CD14-positive monocyte (primary cell): ENCODE results near the gene IPPK. TPM values are rescaled to one million over a fixed set of nuclear protein-coding genes. Genes with fewer than 3 reads are reported as not detected.
A peak's percentile ranks its signal among the peaks of the same experiment; 100 is the strongest.

Experiments
- DNase-seq, 3 donors: peaks; one replicate each; pipeline ENCODE4 v3.0.0-alpha.2; 2011 to 2022
- H2AFZ ChIP-seq: 2 replicates; pipeline ENCODE4 v1.6.0; 2012; ENCODE audit warnings: mild to moderate bottlenecking, low read depth, low read length, inconsistent platforms; ENCODE audit not compliant: insufficient read depth, poor library complexity, severe bottlenecking
- H3K27ac ChIP-seq, 2 donors: 1 replicate in 1 of 2; 2 replicates in 1 of 2; pipeline ENCODE4 v1.5.1; 2012 to 2013; ENCODE audit warnings: low read length in 2 of 2, control low read depth in 1 of 2, inconsistent platforms in 1 of 2, low read depth in 1 of 2, mild to moderate bottlenecking in 1 of 2
- H3K27me3 ChIP-seq, 2 donors: one replicate each; pipeline versions ENCODE4 v1.6.0 to v1.6.1; 2011 to 2013; ENCODE audit warnings: low read length in 2 of 2; ENCODE audit not compliant: control insufficient read depth in 2 of 2, insufficient read depth in 2 of 2
- H3K36me3 ChIP-seq, 2 donors: replicated peaks in 1 of 2; 1 replicate in 1 of 2; 2 replicates in 1 of 2; pipeline versions ENCODE4 v1.5.1 to v1.6.1; 2012 to 2013; ENCODE audit warnings: low read length in 2 of 2, control low read depth in 1 of 2, inconsistent platforms in 1 of 2, mild to moderate bottlenecking in 1 of 2; ENCODE audit not compliant: insufficient read depth in 2 of 2, control insufficient read depth in 1 of 2
- H3K4me1 ChIP-seq, 2 donors: 1 replicate in 1 of 2; 2 replicates in 1 of 2; pipeline versions ENCODE4 v1.5.1 to v1.6.1; 2012 to 2013; ENCODE audit warnings: low read length in 2 of 2, control low read depth in 1 of 2, inconsistent platforms in 1 of 2, mild to moderate bottlenecking in 1 of 2, moderate library complexity in 1 of 2; ENCODE audit not compliant: insufficient read depth in 2 of 2, control insufficient read depth in 1 of 2
- H3K4me2 ChIP-seq: replicated peaks from 2 replicates; pipeline ENCODE3; 2012; ENCODE audit warnings: low read length, moderate library complexity, mild to moderate bottlenecking; ENCODE audit not compliant: poor library complexity, severe bottlenecking; ENCODE audit errors: extremely low read depth
- H3K4me3 ChIP-seq, 3 experiments: fragments of 200-600 bp in 1 of 3; sonication (generic) in 1 of 3; replicated peaks in 1 of 3; 1 replicate in 2 of 3; 2 replicates in 1 of 3; pipeline ENCODE4 v1.5.1; 2011 to 2013; ENCODE audit warnings: low read length in 3 of 3, mild to moderate bottlenecking in 3 of 3, control low read depth in 2 of 3, low read depth in 2 of 3, inconsistent platforms in 1 of 3, moderate library complexity in 1 of 3
- H3K79me2 ChIP-seq: 2 replicates; pipeline ENCODE4 v1.6.0; 2012; ENCODE audit warnings: mild to moderate bottlenecking, control low read depth, inconsistent platforms, low read length, moderate library complexity; ENCODE audit not compliant: insufficient read depth
- H3K9ac ChIP-seq: 2 replicates; pipeline ENCODE4 v1.6.0; 2017; ENCODE audit warnings: low read length, mild to moderate bottlenecking; ENCODE audit not compliant: insufficient read depth, poor library complexity, severe bottlenecking
- H3K9me3 ChIP-seq, 2 donors: replicated peaks in 1 of 2; 1 replicate in 1 of 2; 2 replicates in 1 of 2; pipeline versions ENCODE4 v1.5.1 to v1.6.1; 2012 to 2013; ENCODE audit warnings: low read length in 2 of 2, control low read depth in 1 of 2; ENCODE audit not compliant: control insufficient read depth in 1 of 2, insufficient read depth in 1 of 2
- H4K20me1 ChIP-seq: 2 replicates; pipeline ENCODE4 v1.6.0; 2012; ENCODE audit warnings: mild to moderate bottlenecking, low read length, control low read depth, moderate library complexity; ENCODE audit not compliant: insufficient read depth
- H3K27ac Mint-ChIP-seq, 7 donors: one replicate each; pipeline ENCODE4 v1.8.0; 2020; ENCODE audit warnings: mild to moderate bottlenecking in 7 of 7, mixed read lengths in 7 of 7, moderate library complexity in 6 of 7, inconsistent platforms in 2 of 7
- H3K27me3 Mint-ChIP-seq, 3 donors: one replicate each; pipeline ENCODE4 v1.8.0; 2021 to 2022; ENCODE audit warnings: low read depth in 3 of 3, mild to moderate bottlenecking in 3 of 3, mixed read lengths in 3 of 3, moderate library complexity in 3 of 3, inconsistent platforms in 1 of 3
- H3K36me3 Mint-ChIP-seq, 2 donors: one replicate each; pipeline ENCODE4 v1.8.0; 2020; ENCODE audit warnings: mixed read lengths in 2 of 2, inconsistent platforms in 1 of 2, mild to moderate bottlenecking in 1 of 2
- H3K4me1 Mint-ChIP-seq: one replicate; pipeline ENCODE4 v1.8.0; 2020; ENCODE audit warnings: mild to moderate bottlenecking, mixed read lengths
- H3K4me3 Mint-ChIP-seq, 2 donors: one replicate each; pipeline ENCODE4 v1.8.0; 2020; ENCODE audit warnings: mild to moderate bottlenecking in 2 of 2, mixed read lengths in 2 of 2, moderate library complexity in 1 of 2
- H3K9me3 Mint-ChIP-seq, 7 donors: one replicate each; pipeline ENCODE4 v1.8.0; 2020 to 2022; ENCODE audit warnings: mixed read lengths in 7 of 7, mild to moderate bottlenecking in 6 of 7, moderate library complexity in 6 of 7, inconsistent platforms in 2 of 7
- CTCF ChIP-seq: fragments of 200-600 bp; IDR thresholded peaks from one replicate; pipeline ENCODE4 v1.8.0; 2022; ENCODE audit warnings: antibody characterized with exemption, mild to moderate bottlenecking
- WGBS: methylation state at CpG from one replicate; pipeline ENCODE4 v1.1.5; 2013; ENCODE audit warnings: missing lambda C conversion rate; ENCODE audit not compliant: insufficient coverage; 5-methylcytosine and 5-hydroxymethylcytosine counted together
- intact Hi-C, 2 donors: fragments of 100-400 bp; cut with micrococcal nuclease; formaldehyde crosslinking; loops; one replicate each; pipeline versions ENCODE4 v1.15.0 to v1.15.1; 2023
- polyA plus RNA-seq, 3 donors: library from polyadenylated mRNA; depleted of rRNA in 1 of 3; unstranded in 2 of 3; stranded (reverse) in 1 of 3; fragments of 300-500 nt in 2 of 3; fragments of >200 nt in 1 of 3; fragmentation: Illumina TruSeq in 2 of 3; gene quantifications; 1 replicate in 2 of 3; 2 replicates in 1 of 3; pipeline ENCODE4 v1.2.3, GENCODE V29; 2012 to 2021

The IPPK gene
- polyA plus RNA-seq, 3 donors: 1.9 to 11.6 (median 3.2) TPM

- intact Hi-C loops: no loop called here
Observed at GRCh38 chr9:92680166-92681119, 10.5 kb upstream of the IPPK start.

More at GRCh38 chr9:92680166-92681119, 10.5 kb upstream of the IPPK start:
- Mint-ChIP-seq H3K27ac (peak overlapping the region in 1 of 7 donors; percentile 26), H3K36me3 (no peaks in the 10 kb centered on the region), H3K9me3 (peaks cover 0 to 3% (median 0%) of the 10 kb centered on the region in 7 donors), H3K27me3 (peaks cover 0 to 3% (median 3%) of the 10 kb centered on the region in 3 donors), H3K4me3 (no peak overlapping the region), H3K4me1 (no peaks in the 10 kb centered on the region)
- no peak for DNase-seq
- 92% methylated on average over 10 of the region's 12 CpGs for WGBS
- Histone ChIP-seq H4K20me1 (no peaks in the 10 kb centered on the region), H3K27ac (no peak overlapping the region), H3K79me2 (no peaks in the 10 kb centered on the region), H3K36me3 (no peaks in the 10 kb centered on the region), H3K4me1 (no peaks in the 10 kb centered on the region), H3K4me3 (no peak overlapping the region), H2AFZ (no peak overlapping the region), H3K9me3 (no peaks in the 10 kb centered on the region), H3K27me3 (no peaks in the 10 kb centered on the region), H3K4me2 (no peak overlapping the region), H3K9ac (no peak overlapping the region)
- no peak for TF ChIP-seq CTCF
